Gastrocnemius medialis (tissue), 4 donors: ENCODE measurements around the gene MX1.

ENCODE experiments used
- POLR2A ChIP-seq, 2 donors: fragments of 450-650 bp; IDR thresholded peaks; one replicate each; pipeline ENCODE4 v1.6.1; 2017; ENCODE audit warnings: antibody characterized with exemption in 2 of 2, mild to moderate bottlenecking in 2 of 2, moderate library complexity in 2 of 2
- TF ChIP-seq, protein P1 (sequence below), 5 experiments: fragments of 450-650 bp in 3 of 5; fragments of 200-600 bp in 2 of 5; sonication (generic) in 2 of 5; IDR thresholded peaks in 4 of 5; conservative IDR thresholded peaks in 1 of 5; 1 replicate in 4 of 5; 2 replicates in 1 of 5; pipeline ENCODE4 v1.5.1; 2016 to 2019; ENCODE audit warnings: antibody characterized with exemption in 5 of 5, mild to moderate bottlenecking in 3 of 5, moderate library complexity in 3 of 5

DNA sequence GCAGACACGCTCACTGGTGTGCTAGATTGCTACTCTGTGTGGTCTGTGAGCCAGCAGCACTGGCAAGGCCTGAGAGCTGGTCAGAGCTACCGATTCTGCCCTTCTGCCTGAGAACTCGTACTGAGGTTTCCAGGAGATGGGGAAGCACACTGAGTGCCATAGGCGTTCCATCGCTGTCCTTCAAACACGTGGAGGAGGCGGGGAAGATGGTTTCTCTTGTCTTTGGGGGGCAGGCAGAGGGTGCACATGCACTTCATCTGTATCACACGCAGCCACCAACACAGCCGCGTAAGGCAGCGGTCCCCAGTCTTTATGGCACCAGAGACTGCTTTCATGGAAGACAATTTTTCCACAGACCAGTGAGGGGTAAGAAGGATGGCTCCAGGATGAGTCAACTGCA is 23.8 kb upstream of the MX1 start:
- TF ChIP-seq, protein P1, sequence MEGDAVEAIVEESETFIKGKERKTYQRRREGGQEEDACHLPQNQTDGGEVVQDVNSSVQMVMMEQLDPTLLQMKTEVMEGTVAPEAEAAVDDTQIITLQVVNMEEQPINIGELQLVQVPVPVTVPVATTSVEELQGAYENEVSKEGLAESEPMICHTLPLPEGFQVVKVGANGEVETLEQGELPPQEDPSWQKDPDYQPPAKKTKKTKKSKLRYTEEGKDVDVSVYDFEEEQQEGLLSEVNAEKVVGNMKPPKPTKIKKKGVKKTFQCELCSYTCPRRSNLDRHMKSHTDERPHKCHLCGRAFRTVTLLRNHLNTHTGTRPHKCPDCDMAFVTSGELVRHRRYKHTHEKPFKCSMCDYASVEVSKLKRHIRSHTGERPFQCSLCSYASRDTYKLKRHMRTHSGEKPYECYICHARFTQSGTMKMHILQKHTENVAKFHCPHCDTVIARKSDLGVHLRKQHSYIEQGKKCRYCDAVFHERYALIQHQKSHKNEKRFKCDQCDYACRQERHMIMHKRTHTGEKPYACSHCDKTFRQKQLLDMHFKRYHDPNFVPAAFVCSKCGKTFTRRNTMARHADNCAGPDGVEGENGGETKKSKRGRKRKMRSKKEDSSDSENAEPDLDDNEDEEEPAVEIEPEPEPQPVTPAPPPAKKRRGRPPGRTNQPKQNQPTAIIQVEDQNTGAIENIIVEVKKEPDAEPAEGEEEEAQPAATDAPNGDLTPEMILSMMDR (IDR thresholded peaks at IDR 0.05 in 4 of 5, conservative IDR thresholded peaks at IDR 0.05 in 1 of 5): no peak
- no peak for TF ChIP-seq POLR2A (IDR thresholded peaks at IDR 0.05)
